Lower leg skin (tissue), 3 donors: Measurements from ENCODE around the gene CSNK2B.

ENCODE experiments used
- CTCF ChIP-seq, 3 donors: fragments of 450-650 bp; IDR thresholded peaks; one replicate each; pipeline ENCODE4 v1.5.1; 2016; ENCODE audit warnings: antibody characterized with exemption in 3 of 3, mild to moderate bottlenecking in 3 of 3, moderate library complexity in 2 of 3
- POLR2A ChIP-seq, 2 donors: fragments of 450-650 bp; IDR thresholded peaks; one replicate each; pipeline ENCODE4 v1.6.1; 2016 to 2017; ENCODE audit warnings: antibody characterized with exemption in 2 of 2, mild to moderate bottlenecking in 1 of 2, moderate library complexity in 1 of 2

GRCh38 chr6:31702405-31702818 lies 36.5 kb downstream of the CSNK2B start:
- TF ChIP-seq CTCF (IDR thresholded peaks at IDR 0.05) (no peak), POLR2A (IDR thresholded peaks at IDR 0.05) (no peak)
